HepG2 (cell line): ENCODE data around the gene SLC22A31. TPM values are rescaled to one million over a fixed set of nuclear protein-coding genes. Genes with fewer than 3 reads are reported as not detected.

Experiments used
- FOXJ3 ChIP-seq: sonication (generic); formaldehyde crosslinking; IDR thresholded peaks from 2 replicates; pipeline ENCODE4 v1.4.0; 2020; ENCODE audit warnings: missing genetic modification reagents, mild to moderate bottlenecking, borderline replicate concordance
- HMG20B ChIP-seq: conservative IDR thresholded peaks from 2 replicates; pipeline ENCODE4 v1.6.1; 2016; ENCODE audit warnings: missing genetic modification reagents, missing compliant biosample characterization
- MAFK ChIP-seq, 2 experiments: IDR thresholded peaks in 1 of 2; conservative IDR thresholded peaks in 1 of 2; 2 replicates each; pipeline ENCODE4 v1.6.1; 2011; ENCODE audit warnings: improper control_type of control experiment in 2 of 2, low read length in 2 of 2
- MIER2 ChIP-seq: IDR thresholded peaks from 2 replicates; pipeline ENCODE4 v1.6.1; 2016; ENCODE audit warnings: missing biosample characterization, missing genetic modification reagents
- MIXL1 ChIP-seq: IDR thresholded peaks from 2 replicates; pipeline ENCODE4 v1.6.1; 2016
- MTA1 ChIP-seq: sonication (generic); formaldehyde crosslinking; IDR thresholded peaks from 2 replicates; pipeline ENCODE4 v1.4.0; 2020; ENCODE audit warnings: missing genetic modification reagents, mild to moderate bottlenecking, borderline replicate concordance
- NR2C2 ChIP-seq: sonication (generic); formaldehyde crosslinking; IDR thresholded peaks from 2 replicates; pipeline ENCODE4 v1.4.0; 2020; ENCODE audit warnings: missing genetic modification reagents, mild to moderate bottlenecking, moderate library complexity, borderline replicate concordance
- ZKSCAN8 ChIP-seq: IDR thresholded peaks from 2 replicates; pipeline ENCODE4 v1.6.1; 2016; ENCODE audit warnings: borderline replicate concordance, missing genetic modification reagents, missing compliant biosample characterization
- ZNF253 ChIP-seq: sonication (generic); formaldehyde crosslinking; IDR thresholded peaks from 2 replicates; pipeline ENCODE4 v1.8.0; 2022; ENCODE audit warnings: mild to moderate bottlenecking, missing genetic modification reagents, borderline replicate concordance
- ZNF274 ChIP-seq: sonication (generic); formaldehyde crosslinking; IDR thresholded peaks from 2 replicates; pipeline ENCODE4 v1.5.1; 2020; ENCODE audit warnings: mild to moderate bottlenecking, missing genetic modification reagents
- ZNF382 ChIP-seq: sonication (generic); formaldehyde crosslinking; IDR thresholded peaks from 2 replicates; pipeline ENCODE4 v1.5.0; 2020; ENCODE audit warnings: missing genetic modification reagents, mild to moderate bottlenecking, borderline replicate concordance
- ZNF484 ChIP-seq: sonication (generic); formaldehyde crosslinking; IDR thresholded peaks from 2 replicates; pipeline ENCODE4 v1.5.1; 2020; ENCODE audit warnings: mild to moderate bottlenecking, low read depth, missing genetic modification reagents, borderline replicate concordance
- ZNF773 ChIP-seq: sonication (generic); formaldehyde crosslinking; IDR thresholded peaks from 2 replicates; pipeline ENCODE4 v1.4.0; 2020; ENCODE audit warnings: missing genetic modification reagents, borderline replicate concordance
- ZNF850 ChIP-seq: sonication (generic); formaldehyde crosslinking; conservative IDR thresholded peaks from 2 replicates; pipeline ENCODE4 v1.9.0; 2021; ENCODE audit warnings: mild to moderate bottlenecking, missing genetic modification reagents
- polyA plus RNA-seq, 8 experiments: library from polyadenylated mRNA; depleted of rRNA in 3 of 8; stranded (reverse) in 7 of 8; unstranded in 1 of 8; fragments of >200 nt; fragmentation: Illumina TruSeq in 4 of 8; extraction: Trizol in 4 of 8; gene quantifications; 2 replicates each; pipeline versions ENCODE4 v1.2.1 to v1.2.3, GENCODE V29; 2011 to 2016; ENCODE audit warnings: low read depth in 4 of 8, missing spikeins in 1 of 8, mixed read lengths in 1 of 8; ENCODE audit not compliant: insufficient read depth in 1 of 8
- total RNA-seq, 5 experiments: library from RNA; depleted of rRNA; stranded (reverse); fragments of >200 nt; fragmentation: Illumina TruSeq; extraction: Trizol; gene quantifications; 2 replicates each; pipeline ENCODE4 v1.2.3, GENCODE V29; 2016; ENCODE audit warnings: low read depth in 1 of 5
- TF ChIP-seq, protein P1 (sequence below): IDR thresholded peaks from 2 replicates; pipeline ENCODE4 v1.6.1; 2016; ENCODE audit warnings: low read depth, control low read depth
- TF ChIP-seq, protein P2 (sequence below): sonication (generic); formaldehyde crosslinking; IDR thresholded peaks from 2 replicates; pipeline ENCODE4 v1.5.1; 2020; ENCODE audit warnings: mild to moderate bottlenecking, missing genetic modification reagents, borderline replicate concordance
- TF ChIP-seq, protein P3 (sequence below): sonication (generic); formaldehyde crosslinking; IDR thresholded peaks from 2 replicates; pipeline ENCODE4 v1.8.1; 2022; ENCODE audit warnings: low read depth, mild to moderate bottlenecking, missing genetic modification reagents
- TF ChIP-seq, protein P4 (sequence below): sonication (generic); formaldehyde crosslinking; IDR thresholded peaks from 2 replicates; pipeline ENCODE4 v1.8.0; 2022; ENCODE audit warnings: missing genetic modification reagents, mild to moderate bottlenecking, inconsistent platforms, borderline replicate concordance

The SLC22A31 gene
- total and polyA plus RNA-seq, 2 of the 13 experiments (the other 11 are each of a cell fraction or from before 2014, with no cell fraction given): 67.3 to 83.3 TPM

DNA sequence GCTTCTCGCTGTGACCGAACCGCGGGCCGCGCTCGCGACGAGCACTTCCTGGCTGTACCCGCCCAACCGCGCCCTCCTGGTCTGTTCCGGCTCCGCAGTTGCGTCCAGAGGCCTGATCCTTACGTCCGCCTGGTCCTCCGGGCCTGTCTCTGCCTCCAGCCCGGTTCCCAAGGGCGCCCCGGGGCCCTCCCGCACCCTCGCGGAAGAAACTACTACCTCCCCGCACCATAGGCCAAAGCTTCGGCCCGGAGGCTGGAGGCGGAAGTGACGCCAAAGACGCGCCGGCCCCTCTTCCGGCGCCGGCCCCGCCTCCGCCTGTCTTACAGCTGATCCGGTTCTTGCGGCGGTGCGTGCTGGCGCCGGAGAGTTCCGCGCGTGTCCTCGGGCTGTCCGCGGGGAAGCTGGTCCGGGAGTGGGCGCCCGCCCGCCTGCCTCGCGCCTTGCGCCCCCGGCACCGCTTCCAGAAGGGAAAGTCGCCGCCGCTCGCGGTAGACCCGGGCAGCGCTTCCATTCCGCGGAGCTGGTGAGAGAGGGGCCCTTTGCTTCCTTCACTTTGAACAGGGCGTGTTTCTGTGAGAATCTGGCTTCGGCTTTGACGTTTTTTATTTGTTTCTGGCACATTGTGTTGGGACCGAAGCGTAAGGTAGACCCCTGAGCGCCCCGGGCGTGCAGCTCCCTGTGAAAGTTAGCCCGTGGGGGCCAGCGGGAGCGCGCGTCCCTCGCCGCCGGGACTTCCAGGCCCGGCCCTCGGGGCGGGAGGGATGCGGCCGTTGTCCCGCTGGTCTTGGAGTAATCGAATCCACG, 17.3 kb upstream of the SLC22A31 start, which contains the start of gene ZNF778 (continued):
- TF ChIP-seq, protein P1, sequence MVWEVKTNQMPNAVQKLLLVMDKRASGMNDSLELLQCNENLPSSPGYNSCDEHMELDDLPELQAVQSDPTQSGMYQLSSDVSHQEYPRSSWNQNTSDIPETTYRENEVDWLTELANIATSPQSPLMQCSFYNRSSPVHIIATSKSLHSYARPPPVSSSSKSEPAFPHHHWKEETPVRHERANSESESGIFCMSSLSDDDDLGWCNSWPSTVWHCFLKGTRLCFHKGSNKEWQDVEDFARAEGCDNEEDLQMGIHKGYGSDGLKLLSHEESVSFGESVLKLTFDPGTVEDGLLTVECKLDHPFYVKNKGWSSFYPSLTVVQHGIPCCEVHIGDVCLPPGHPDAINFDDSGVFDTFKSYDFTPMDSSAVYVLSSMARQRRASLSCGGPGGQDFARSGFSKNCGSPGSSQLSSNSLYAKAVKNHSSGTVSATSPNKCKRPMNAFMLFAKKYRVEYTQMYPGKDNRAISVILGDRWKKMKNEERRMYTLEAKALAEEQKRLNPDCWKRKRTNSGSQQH (CRISPR knock-in tag): peak; percentile 68; the same call in 1 of the 2 replicates
- TF ChIP-seq FOXJ3 (CRISPR knock-in tag): peak; percentile 7; the same call in 1 of the 2 replicates
- TF ChIP-seq ZNF274 (CRISPR knock-in tag): peak; percentile 96
- TF ChIP-seq ZNF382 (CRISPR knock-in tag): no peak
- peak; percentile 96; the same call in 1 of the 2 replicates for TF ChIP-seq ZNF850 (CRISPR knock-in tag)
- TF ChIP-seq, protein P2, sequence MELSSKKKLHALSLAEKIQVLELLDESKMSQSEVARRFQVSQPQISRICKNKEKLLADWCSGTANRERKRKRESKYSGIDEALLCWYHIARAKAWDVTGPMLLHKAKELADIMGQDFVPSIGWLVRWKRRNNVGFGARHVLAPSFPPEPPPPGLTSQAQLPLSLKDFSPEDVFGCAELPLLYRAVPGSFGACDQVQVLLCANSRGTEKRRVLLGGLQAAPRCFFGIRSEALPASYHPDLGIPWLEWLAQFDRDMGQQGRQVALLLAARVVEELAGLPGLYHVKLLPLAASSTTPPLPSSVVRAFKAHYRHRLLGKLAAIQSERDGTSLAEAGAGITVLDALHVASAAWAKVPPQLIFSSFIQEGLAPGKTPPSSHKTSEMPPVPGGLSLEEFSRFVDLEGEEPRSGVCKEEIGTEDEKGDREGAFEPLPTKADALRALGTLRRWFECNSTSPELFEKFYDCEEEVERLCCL (CRISPR knock-in tag): no peak; the same call in 1 of the 2 replicates
- TF ChIP-seq MAFK (conservative IDR thresholded peaks at IDR 0.05 in 1 of 2, IDR thresholded peaks at IDR 0.05 in 1 of 2; ENCODE audit: low read length in 2 of 2): no peak
- TF ChIP-seq NR2C2 (CRISPR knock-in tag): peak; percentile 63
- no peak for TF ChIP-seq ZNF484 (CRISPR knock-in tag)
- no peak; the same call in 1 of the 2 replicates for TF ChIP-seq HMG20B (CRISPR knock-in tag)
- TF ChIP-seq MIXL1 (CRISPR knock-in tag): peak; percentile 84
- TF ChIP-seq, protein P3, sequence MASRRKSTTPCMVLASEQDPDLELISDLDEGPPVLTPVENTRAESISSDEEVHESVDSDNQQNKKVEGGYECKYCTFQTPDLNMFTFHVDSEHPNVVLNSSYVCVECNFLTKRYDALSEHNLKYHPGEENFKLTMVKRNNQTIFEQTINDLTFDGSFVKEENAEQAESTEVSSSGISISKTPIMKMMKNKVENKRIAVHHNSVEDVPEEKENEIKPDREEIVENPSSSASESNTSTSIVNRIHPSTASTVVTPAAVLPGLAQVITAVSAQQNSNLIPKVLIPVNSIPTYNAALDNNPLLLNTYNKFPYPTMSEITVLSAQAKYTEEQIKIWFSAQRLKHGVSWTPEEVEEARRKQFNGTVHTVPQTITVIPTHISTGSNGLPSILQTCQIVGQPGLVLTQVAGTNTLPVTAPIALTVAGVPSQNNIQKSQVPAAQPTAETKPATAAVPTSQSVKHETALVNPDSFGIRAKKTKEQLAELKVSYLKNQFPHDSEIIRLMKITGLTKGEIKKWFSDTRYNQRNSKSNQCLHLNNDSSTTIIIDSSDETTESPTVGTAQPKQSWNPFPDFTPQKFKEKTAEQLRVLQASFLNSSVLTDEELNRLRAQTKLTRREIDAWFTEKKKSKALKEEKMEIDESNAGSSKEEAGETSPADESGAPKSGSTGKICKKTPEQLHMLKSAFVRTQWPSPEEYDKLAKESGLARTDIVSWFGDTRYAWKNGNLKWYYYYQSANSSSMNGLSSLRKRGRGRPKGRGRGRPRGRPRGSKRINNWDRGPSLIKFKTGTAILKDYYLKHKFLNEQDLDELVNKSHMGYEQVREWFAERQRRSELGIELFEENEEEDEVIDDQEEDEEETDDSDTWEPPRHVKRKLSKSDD (CRISPR knock-in tag): 0 out of 2 replicates have a peak, but pooled peaks have one; percentile 19
- TF ChIP-seq ZNF773: peak; percentile 91; the same call in 1 of the 2 replicates
- TF ChIP-seq, protein P4, sequence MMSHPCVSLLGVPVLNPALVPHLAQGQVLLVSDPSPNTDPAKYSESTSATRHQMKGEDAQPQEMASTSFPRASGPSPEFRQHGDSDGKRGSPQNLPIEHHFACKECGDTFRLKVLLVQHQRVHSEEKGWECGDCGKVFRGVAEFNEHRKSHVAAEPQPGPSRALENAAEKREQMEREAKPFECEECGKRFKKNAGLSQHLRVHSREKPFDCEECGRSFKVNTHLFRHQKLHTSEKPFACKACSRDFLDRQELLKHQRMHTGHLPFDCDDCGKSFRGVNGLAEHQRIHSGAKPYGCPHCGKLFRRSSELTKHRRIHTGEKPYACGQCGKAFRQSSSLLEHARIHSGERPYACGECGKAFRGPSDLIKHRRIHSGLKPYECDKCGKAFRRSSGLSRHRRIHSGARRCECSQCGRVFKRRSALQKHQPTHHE (CRISPR knock-in tag): peak; percentile 85; the same call in 1 of the 2 replicates
- peak; percentile 83 for TF ChIP-seq ZNF253
- peak; percentile 62; the same call in 1 of the 2 replicates for TF ChIP-seq MIER2 (CRISPR knock-in tag)
- TF ChIP-seq ZKSCAN8 (CRISPR knock-in tag): peak; percentile 77
- TF ChIP-seq MTA1 (CRISPR knock-in tag): peak; percentile 66; the same call in 1 of the 2 replicates
